K562 (cell line): ENCODE results near the gene ANGEL2. TPM values are rescaled to one million over a fixed set of nuclear protein-coding genes. Genes with fewer than 3 reads are reported as not detected.

Source experiments
- ARID2 ChIP-seq: fragments of 450-650 bp; IDR thresholded peaks from 2 replicates; pipeline ENCODE4 v1.6.1; 2017; ENCODE audit warnings: antibody characterized with exemption, mild to moderate bottlenecking
- CXXC5 ChIP-seq: fragments of 250-450 bp; sonication (Bioruptor Pico); IDR thresholded peaks from 2 replicates; pipeline ENCODE4 v1.8.0; 2022; ENCODE audit warnings: inconsistent platforms, mild to moderate bottlenecking, moderate library complexity
- DEAF1 ChIP-seq: fragments of 450-650 bp; formaldehyde crosslinking; IDR thresholded peaks from 2 replicates; pipeline ENCODE4 v1.4.0; 2020; ENCODE audit warnings: mild to moderate bottlenecking, moderate library complexity
- FOXM1 ChIP-seq, 2 experiments: fragments of 450-650 bp in 1 of 2; sonication (generic) in 1 of 2; formaldehyde crosslinking in 1 of 2; IDR thresholded peaks; 2 replicates each; pipeline versions ENCODE4 v1.6.1 to v1.9.0; 2017 to 2022; ENCODE audit warnings: low read depth in 2 of 2, mild to moderate bottlenecking in 2 of 2, missing genetic modification reagents in 1 of 2, moderate library complexity in 1 of 2
- HDAC2 ChIP-seq: fragments of 450-650 bp; IDR thresholded peaks from 2 replicates; pipeline ENCODE4 v1.6.1; 2016; ENCODE audit warnings: mild to moderate bottlenecking
- MAFF ChIP-seq: IDR thresholded peaks from 2 replicates; pipeline ENCODE4 v1.6.1; 2012; ENCODE audit warnings: low read length, improper control_type of control experiment
- MAZ ChIP-seq, 2 experiments: fragments of 450-650 bp in 1 of 2; sonication (generic) in 1 of 2; formaldehyde crosslinking; IDR thresholded peaks in 1 of 2; conservative IDR thresholded peaks in 1 of 2; 2 replicates each; pipeline versions ENCODE4 v1.4.0 to v1.5.0; 2020; ENCODE audit warnings: mild to moderate bottlenecking in 1 of 2, missing genetic modification reagents in 1 of 2
- MEIS2 ChIP-seq: fragments of 450-650 bp; IDR thresholded peaks from 2 replicates; pipeline ENCODE4 v1.6.1; 2014; ENCODE audit warnings: mild to moderate bottlenecking; ENCODE audit not compliant: partially characterized antibody
- MIER1 ChIP-seq: fragments of 450-650 bp; IDR thresholded peaks from 2 replicates; pipeline ENCODE4 v1.6.1; 2016; ENCODE audit warnings: antibody characterized with exemption, mild to moderate bottlenecking, low read depth
- MNT ChIP-seq, 2 experiments: fragments of 450-650 bp; conservative IDR thresholded peaks; 2 replicates each; pipeline ENCODE4 v1.6.1; 2017; ENCODE audit warnings: mild to moderate bottlenecking in 2 of 2, moderate library complexity in 2 of 2
- PATZ1 ChIP-seq: fragments of 250-450 bp; sonication (Bioruptor Pico); IDR thresholded peaks from 2 replicates; pipeline ENCODE4 v1.5.0; 2020; ENCODE audit warnings: mild to moderate bottlenecking, borderline replicate concordance
- RBFOX2 ChIP-seq: fragments of 200-400 bp; formaldehyde crosslinking; IDR thresholded peaks from 2 replicates; pipeline ENCODE4 v1.6.1; 2017; ENCODE audit warnings: low read depth, mild to moderate bottlenecking, low read length, moderate library complexity
- RBM39 ChIP-seq: fragments of 200-400 bp; formaldehyde crosslinking; optimal IDR thresholded peaks from 2 replicates; pipeline ENCODE3; 2018; ENCODE audit warnings: low read depth, low read length
- SAFB2 ChIP-seq: fragments of 200-400 bp; formaldehyde crosslinking; IDR thresholded peaks from 2 replicates; pipeline ENCODE4 v1.6.1; 2018; ENCODE audit warnings: borderline replicate concordance, low read length, low read depth, moderate library complexity; ENCODE audit not compliant: severe bottlenecking
- TRIM25 ChIP-seq: fragments of 450-650 bp; IDR thresholded peaks from 2 replicates; pipeline ENCODE4 v1.7.0; 2016; ENCODE audit warnings: borderline replicate concordance
- ZBTB26 ChIP-seq: fragments of 450-650 bp; formaldehyde crosslinking; IDR thresholded peaks from 2 replicates; pipeline ENCODE4 v1.4.0; 2022; ENCODE audit warnings: missing genetic modification characterization
- ZBTB9 ChIP-seq: fragments of 450-650 bp; formaldehyde crosslinking; IDR thresholded peaks from 2 replicates; pipeline ENCODE4 v1.4.0; 2020; ENCODE audit warnings: mild to moderate bottlenecking, moderate library complexity
- polyA plus RNA-seq, 8 experiments: library from polyadenylated mRNA; depleted of rRNA in 4 of 8; stranded (reverse) in 5 of 8; unstranded in 3 of 8; fragments of >200 nt; fragmentation: Nextera tagmentation in 2 of 8; fragmentation: Illumina TruSeq in 1 of 8; extraction: Ambion mirVana in 2 of 8; extraction: Trizol in 1 of 8; gene quantifications; 2 replicates each; pipeline versions ENCODE4 v1.2.1 to v1.2.3, GENCODE V29; 2011 to 2014; ENCODE audit warnings: inconsistent platforms in 1 of 8, missing spikeins in 1 of 8
- total RNA-seq, 7 experiments: library from RNA; depleted of rRNA in 6 of 7; stranded (reverse); fragments of >200 nt in 6 of 7; fragmentation: Illumina TruSeq in 2 of 7; extraction: Trizol in 2 of 7; gene quantifications; 2 replicates each; pipeline versions ENCODE4 v1.2.1 to v1.2.3, GENCODE V29; 2011 to 2021; ENCODE audit warnings: low replicate concordance in 1 of 7

The ANGEL2 gene
- total and polyA plus RNA-seq, 9 of the 15 experiments (the other 6 are each of a cell fraction or from before 2014, with no cell fraction given): 6.8 to 34.6 (median 26.2) TPM

- TF ChIP-seq ZBTB9 (CRISPR knock-in tag) (no peak; the same call in 1 of the 2 replicates), ZBTB26 (CRISPR knock-in tag) (no peak), MAZ (CRISPR knock-in tag; conservative IDR thresholded peaks at IDR 0.05 in 1 of 2, IDR thresholded peaks at IDR 0.05 in 1 of 2) (0 out of 4 replicates have a peak, but pooled peaks of 1 of the 2 experiments have one; percentile 3), TRIM25 (0 out of 2 replicates have a peak, but pooled peaks have one; percentile 29), FOXM1 (IDR thresholded peaks at IDR 0.05; ENCODE audit: low read depth) (no peak), FOXM1 (CRISPR knock-in tag; IDR thresholded peaks at IDR 0.05; ENCODE audit: low read depth) (no peak), HDAC2 (peak; percentile 73), MIER1 (no peak), MAFF (peak; percentile 97), PATZ1 (no peak), RBM39 (no peak), MEIS2 (peak; percentile 19), RBFOX2 (0 out of 2 replicates have a peak, but pooled peaks have one; percentile 27), DEAF1 (CRISPR knock-in tag) (0 out of 2 replicates have a peak, but pooled peaks have one; percentile 24), MNT (conservative IDR thresholded peaks at IDR 0.05) (peak in 1 of 2 experiments; percentile 25; a peak in 1 of 4 replicates), CXXC5 (CRISPR knock-in tag) (no peak), ARID2 (peak; percentile 39; the same call in 1 of the 2 replicates), SAFB2 (no peak)
These were observed 33.6 kb upstream of the ANGEL2 start (continued) for GRCh38 chr1:213049232-213049631.
